22Rv1 (cell line): ENCODE results near the gene GRM6.

Source experiments
- ZFX ChIP-seq: fragments of 450-650 bp; IDR thresholded peaks from 2 replicates; pipeline ENCODE4 v1.6.1; 2017; ENCODE audit warnings: antibody characterized with exemption, borderline replicate concordance
- TF ChIP-seq, protein P1 (sequence below): fragments of 450-650 bp; IDR thresholded peaks from 2 replicates; pipeline ENCODE4 v1.5.1; 2017; ENCODE audit warnings: mild to moderate bottlenecking

DNA sequence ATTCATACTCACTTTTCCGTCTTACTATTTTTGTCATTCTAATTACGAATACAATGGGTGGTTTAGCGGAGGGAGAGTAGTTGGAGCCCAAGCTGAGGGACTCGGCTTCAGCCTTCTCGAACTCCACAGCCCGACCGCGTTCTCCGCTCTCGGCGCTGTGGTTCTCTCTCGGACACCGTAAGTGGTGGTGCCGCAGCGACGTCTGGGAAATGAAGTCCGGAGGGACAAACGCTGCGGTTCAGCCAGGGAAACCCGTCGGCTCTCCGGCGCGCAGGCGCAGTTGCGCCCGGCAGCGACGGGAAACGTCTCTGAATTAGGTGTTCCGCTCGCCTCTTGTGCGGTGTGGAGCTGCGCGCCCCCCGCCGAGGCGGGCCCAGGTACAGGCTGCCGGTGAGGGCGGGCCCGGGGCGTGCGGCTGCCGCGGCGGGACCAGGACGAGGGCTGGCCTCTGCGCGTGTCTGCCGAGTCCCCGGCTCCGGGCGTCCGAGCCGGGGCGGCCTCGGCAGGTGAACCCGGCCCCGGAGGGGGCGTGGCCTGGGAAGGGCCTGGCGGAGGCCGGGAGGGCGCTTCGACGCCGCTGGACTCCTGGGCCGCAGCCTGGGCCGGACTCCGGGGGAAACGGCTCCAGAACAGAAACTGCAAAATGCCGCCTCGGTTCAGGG lies 28.5 kb upstream of the GRM6 start, which contains the start of gene ZNF879:
- TF ChIP-seq, protein P1, sequence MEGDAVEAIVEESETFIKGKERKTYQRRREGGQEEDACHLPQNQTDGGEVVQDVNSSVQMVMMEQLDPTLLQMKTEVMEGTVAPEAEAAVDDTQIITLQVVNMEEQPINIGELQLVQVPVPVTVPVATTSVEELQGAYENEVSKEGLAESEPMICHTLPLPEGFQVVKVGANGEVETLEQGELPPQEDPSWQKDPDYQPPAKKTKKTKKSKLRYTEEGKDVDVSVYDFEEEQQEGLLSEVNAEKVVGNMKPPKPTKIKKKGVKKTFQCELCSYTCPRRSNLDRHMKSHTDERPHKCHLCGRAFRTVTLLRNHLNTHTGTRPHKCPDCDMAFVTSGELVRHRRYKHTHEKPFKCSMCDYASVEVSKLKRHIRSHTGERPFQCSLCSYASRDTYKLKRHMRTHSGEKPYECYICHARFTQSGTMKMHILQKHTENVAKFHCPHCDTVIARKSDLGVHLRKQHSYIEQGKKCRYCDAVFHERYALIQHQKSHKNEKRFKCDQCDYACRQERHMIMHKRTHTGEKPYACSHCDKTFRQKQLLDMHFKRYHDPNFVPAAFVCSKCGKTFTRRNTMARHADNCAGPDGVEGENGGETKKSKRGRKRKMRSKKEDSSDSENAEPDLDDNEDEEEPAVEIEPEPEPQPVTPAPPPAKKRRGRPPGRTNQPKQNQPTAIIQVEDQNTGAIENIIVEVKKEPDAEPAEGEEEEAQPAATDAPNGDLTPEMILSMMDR, result no peak
- no peak for TF ChIP-seq ZFX
